SK-N-SH (cell line): ENCODE results near the gene CPHXL2. TPM values are rescaled to one million over a fixed set of nuclear protein-coding genes. Genes with fewer than 3 reads are reported as not detected.

ENCODE experiments used
- CTCF ChIA-PET: fragments of 300-600, 350-600 bp; formaldehyde crosslinking; extraction: SDS; loops from one replicate; lab custom pipeline; 2021; lab: Yijun Ruan, JAX
- POLR2A ChIA-PET: fragments of 350-600 bp; sonication (Branson Sonifier 250); formaldehyde crosslinking; extraction: SDS; loops from one replicate; lab custom pipeline; 2020; ENCODE audit warnings: antibody characterized with exemption, inconsistent platforms; lab: Yijun Ruan, JAX
- DNase-seq: peaks from one replicate; pipeline ENCODE4 v3.0.0; 2012
- H2AFZ ChIP-seq: fragments of 200-600 bp; sonication (generic); 2 replicates; pipeline ENCODE4 v1.8.1; 2016; ENCODE audit warnings: antibody characterized with exemption, mild to moderate bottlenecking, low read depth
- H3F3A ChIP-seq: fragments of 200-600 bp; sonication (generic); replicated peaks from 2 replicates; pipeline ENCODE3; 2016; ENCODE audit warnings: antibody characterized with exemption, mild to moderate bottlenecking; ENCODE audit not compliant: insufficient read depth
- H3K27ac ChIP-seq, 2 experiments: fragments of 200-500 bp in 1 of 2; fragments of 200-600 bp in 1 of 2; sonication (Bioruptor generic) in 1 of 2; sonication (generic), shearing (Covaris generic) in 1 of 2; 2 replicates each; pipeline versions ENCODE4 v1.5.1 to v1.6.1; 2014 to 2016; ENCODE audit warnings: low read depth in 2 of 2, inconsistent platforms in 1 of 2, low read length in 1 of 2, mild to moderate bottlenecking in 1 of 2, mixed read lengths in 1 of 2
- H3K27me3 ChIP-seq: fragments of 200-600 bp; sonication (generic), shearing (Covaris generic); 2 replicates; pipeline ENCODE4 v1.6.1; 2016; ENCODE audit warnings: mixed run types; ENCODE audit not compliant: insufficient read depth
- H3K36me3 ChIP-seq, 2 experiments: fragments of 200-500 bp in 1 of 2; fragments of 200-600 bp in 1 of 2; sonication (Bioruptor generic) in 1 of 2; sonication (generic) in 1 of 2; replicated peaks in 1 of 2; 2 replicates each; pipeline versions ENCODE3 to v1.5.1; 2014 to 2016; ENCODE audit warnings: low read length in 1 of 2, mild to moderate bottlenecking in 1 of 2; ENCODE audit not compliant: insufficient read depth in 2 of 2, control insufficient read depth in 1 of 2
- H3K4me1 ChIP-seq, 2 experiments: fragments of 200-500 bp in 1 of 2; fragments of 200-600 bp in 1 of 2; sonication (Bioruptor generic) in 1 of 2; sonication (generic), shearing (Covaris generic) in 1 of 2; 2 replicates each; pipeline versions ENCODE4 v1.5.1 to v1.6.1; 2014 to 2016; ENCODE audit warnings: low read depth in 1 of 2, low read length in 1 of 2, mixed run types in 1 of 2; ENCODE audit not compliant: insufficient read depth in 2 of 2, control insufficient read depth in 1 of 2
- H3K4me2 ChIP-seq: fragments of 200-600 bp; sonication (generic), shearing (Covaris generic); 2 replicates; pipeline ENCODE4 v1.6.1; 2017; ENCODE audit warnings: mixed run types
- H3K4me3 ChIP-seq, 2 experiments: fragments of 200-500 bp in 1 of 2; fragments of 200-600 bp in 1 of 2; sonication (Bioruptor generic) in 1 of 2; sonication (generic), shearing (Covaris generic) in 1 of 2; 2 replicates each; pipeline versions ENCODE4 v1.5.1 to v1.8.1; 2014 to 2016; ENCODE audit warnings: low read depth in 2 of 2, inconsistent platforms in 1 of 2, low read length in 1 of 2, mild to moderate bottlenecking in 1 of 2, mixed read lengths in 1 of 2, moderate library complexity in 1 of 2
- H3K79me2 ChIP-seq: fragments of 200-600 bp; sonication (generic); 2 replicates; pipeline ENCODE4 v1.8.1; 2017; ENCODE audit warnings: mild to moderate bottlenecking; ENCODE audit not compliant: insufficient read depth
- H3K9ac ChIP-seq: fragments of 200-600 bp; sonication (generic); 2 replicates; pipeline ENCODE4 v1.6.1; 2017; ENCODE audit warnings: mixed run types
- H3K9me2 ChIP-seq: fragments of 200-600 bp; sonication (generic); 2 replicates; pipeline ENCODE4 v1.6.1; 2017; ENCODE audit warnings: mixed run types
- H3K9me3 ChIP-seq: fragments of 200-600 bp; sonication (generic); 2 replicates; pipeline ENCODE4 v1.6.1; 2017; ENCODE audit warnings: mixed run types, mild to moderate bottlenecking, moderate library complexity
- H4K20me1 ChIP-seq: fragments of 200-600 bp; sonication (generic); 2 replicates; pipeline ENCODE4 v1.6.1; 2017; ENCODE audit warnings: mild to moderate bottlenecking, mixed run types; ENCODE audit not compliant: insufficient read depth
- CHD2 ChIP-seq: fragments of 150-350 bp; IDR thresholded peaks from 2 replicates; pipeline ENCODE4 v1.6.1; 2018; ENCODE audit warnings: low read length; ENCODE audit not compliant: partially characterized antibody
- EZH2phosphoT487 ChIP-seq: fragments of 200-600 bp; sonication (generic); IDR thresholded peaks from 2 replicates; pipeline ENCODE4 v1.6.1; 2017; ENCODE audit warnings: low read depth, mixed run types, mild to moderate bottlenecking, antibody characterized with exemption, moderate library complexity, borderline replicate concordance
- FOXJ3 ChIP-seq: sonication (generic); formaldehyde crosslinking; IDR thresholded peaks from 2 replicates; pipeline ENCODE4 v1.5.1; 2020; ENCODE audit warnings: mild to moderate bottlenecking, missing genetic modification reagents
- FOXM1 ChIP-seq: IDR thresholded peaks from 2 replicates; pipeline ENCODE4 v1.4.0; 2012; ENCODE audit warnings: low read depth, mild to moderate bottlenecking
- GABPA ChIP-seq: IDR thresholded peaks from 2 replicates; pipeline ENCODE4 v1.4.0; 2012; ENCODE audit warnings: low read depth, mild to moderate bottlenecking
- IRF3 ChIP-seq: fragments of 150-350 bp; IDR thresholded peaks from 2 replicates; pipeline ENCODE4 v1.6.1; 2016; ENCODE audit warnings: mild to moderate bottlenecking, low read depth, low read length
- JUND ChIP-seq: IDR thresholded peaks from 2 replicates; pipeline ENCODE4 v1.4.0; 2012
- MEF2A ChIP-seq: IDR thresholded peaks from 2 replicates; pipeline ENCODE4 v1.4.0; 2012; ENCODE audit warnings: low read depth, borderline replicate concordance
- NFIC ChIP-seq: IDR thresholded peaks from 2 replicates; pipeline ENCODE4 v1.4.0; 2012; ENCODE audit warnings: borderline replicate concordance
- POLR2AphosphoS5 ChIP-seq: IDR thresholded peaks from 2 replicates; pipeline ENCODE4 v1.6.1; 2012; ENCODE audit warnings: low read depth, low read length
- RAD21 ChIP-seq: IDR thresholded peaks from 2 replicates; pipeline ENCODE4 v1.6.1; 2012; ENCODE audit warnings: mild to moderate bottlenecking, low read length
- RXRA ChIP-seq: IDR thresholded peaks from 2 replicates; pipeline ENCODE4 v1.4.0; 2012; ENCODE audit warnings: low read depth, mild to moderate bottlenecking, borderline replicate concordance
- SIN3A ChIP-seq: IDR thresholded peaks from 2 replicates; pipeline ENCODE4 v1.6.1; 2012; ENCODE audit warnings: low read depth, mild to moderate bottlenecking, low read length, moderate library complexity, borderline replicate concordance
- SMC3 ChIP-seq: IDR thresholded peaks from 2 replicates; pipeline ENCODE4 v1.6.1; 2012; ENCODE audit warnings: low read depth, low read length, improper control_type of control experiment
- TCF12 ChIP-seq: IDR thresholded peaks from 2 replicates; pipeline ENCODE4 v1.4.0; 2012
- YY1 ChIP-seq: IDR thresholded peaks from 2 replicates; pipeline ENCODE4 v1.4.0; 2012; ENCODE audit warnings: low read depth, mild to moderate bottlenecking
- WGBS: methylation state at CpG from one replicate; pipeline ENCODE4 v1.1.6; 2017; ENCODE audit warnings: low lambda C conversion rate; 5-methylcytosine and 5-hydroxymethylcytosine counted together
- polyA plus RNA-seq, 3 experiments: library from polyadenylated mRNA; depleted of rRNA; stranded (reverse); fragments of >200 nt; gene quantifications; 2 replicates each; pipeline ENCODE4 v1.2.3, GENCODE V29; 2012
- TF ChIP-seq, protein P1 (sequence below): IDR thresholded peaks from 2 replicates; pipeline ENCODE4 v1.4.0; 2012; ENCODE audit warnings: low read depth
- TF ChIP-seq, protein P2 (sequence below): fragments of 150-350 bp; IDR thresholded peaks from 2 replicates; pipeline ENCODE4 v1.6.1; 2017; ENCODE audit warnings: antibody characterized with exemption, low read length, low read depth, borderline replicate concordance

The CPHXL2 gene
- polyA plus RNA-seq, 1 of the 3 experiments (the other 2 are of a cell fraction): not detected

DNA sequence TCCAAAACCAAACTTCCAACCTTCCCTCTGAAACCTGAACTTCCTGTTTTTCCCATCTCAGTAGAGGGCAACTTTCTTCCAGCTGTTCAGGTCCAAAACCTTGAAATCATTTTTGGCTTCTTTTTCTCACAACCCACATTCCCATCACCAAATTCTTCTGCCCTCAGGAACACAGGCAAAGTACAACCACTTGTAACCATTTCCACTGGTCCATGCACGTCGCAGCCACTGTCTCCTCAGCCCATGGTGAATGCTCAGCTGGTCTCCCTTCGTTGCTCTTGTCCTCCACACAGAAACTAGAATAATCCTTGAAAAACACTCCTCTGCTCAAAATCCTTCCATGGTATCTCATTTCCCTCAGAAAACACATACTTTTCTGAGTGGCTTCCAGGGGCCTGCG is 50.0 kb downstream of the CPHXL2 start:
- H3K9me2 ChIP-seq: no peaks in the 10 kb centered on the region
- no peak overlapping the region for H2AFZ ChIP-seq
- H3K27me3 ChIP-seq: no peaks in the 10 kb centered on the region
- peaks cover 11% of the 10 kb centered on the region for H3K79me2 ChIP-seq
- peaks cover 16% of the 10 kb centered on the region for H3F3A ChIP-seq
- POLR2A ChIA-PET: no interaction called here
- TF ChIP-seq POLR2AphosphoS5 (no peak), FOXM1 (no peak)
- TF ChIP-seq, all 33 proteins: peak for 0
- H3K9me3 ChIP-seq: no peaks in the 10 kb centered on the region
- H3K9ac ChIP-seq: no peak overlapping the region
- no peak overlapping the region for H3K4me2 ChIP-seq
- H3K36me3 ChIP-seq: peaks cover 29 to 57% of the 10 kb centered on the region in 2 experiments
- no peaks in the 10 kb centered on the region for H4K20me1 ChIP-seq
- CTCF ChIA-PET: no interaction called here
- no peak overlapping the region for H3K4me3 ChIP-seq
- WGBS: 99% methylated on average over 4 of the region's 4 CpGs
- H3K27ac ChIP-seq: no peak overlapping the region
- H3K4me1 ChIP-seq: peaks cover 0 to 3% of the 10 kb centered on the region in 2 experiments; a peak in 1 of 4 replicates
- no peak for DNase-seq

DNA sequence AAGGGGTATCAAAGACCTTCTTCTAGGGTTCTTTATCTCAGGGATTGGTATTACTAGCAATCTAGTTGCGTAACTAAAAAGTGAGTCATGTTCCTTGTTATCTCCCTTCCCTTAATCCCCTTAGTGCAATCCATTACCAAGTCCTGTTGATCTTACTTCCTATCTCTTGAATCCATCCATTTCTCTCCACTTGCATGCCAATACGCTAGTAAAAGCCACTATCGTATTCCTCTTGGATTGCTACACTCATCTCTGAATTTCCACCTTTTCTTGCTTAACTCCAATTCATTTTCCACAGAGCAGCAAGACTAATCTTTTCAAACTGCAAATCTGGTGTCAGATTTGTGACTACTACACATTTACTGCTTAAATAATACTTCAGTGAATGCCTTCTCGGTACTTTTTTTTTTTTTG is 51.9 kb downstream of the CPHXL2 start:
- H3K4me3 ChIP-seq: no peak overlapping the region
- POLR2A ChIA-PET: no interaction called here
- no peak overlapping the region for H2AFZ ChIP-seq
- peaks cover 16% of the 10 kb centered on the region for H3F3A ChIP-seq
- no peak overlapping the region for H3K4me2 ChIP-seq
- H3K9ac ChIP-seq: no peak overlapping the region
- H3K27me3 ChIP-seq: no peaks in the 10 kb centered on the region
- H3K9me3 ChIP-seq: no peaks in the 10 kb centered on the region
- TF ChIP-seq MEF2A: no peak
- no peak for TF ChIP-seq SMC3
- no peak for TF ChIP-seq TCF12
- TF ChIP-seq JUND: no peak
- TF ChIP-seq, protein P1, sequence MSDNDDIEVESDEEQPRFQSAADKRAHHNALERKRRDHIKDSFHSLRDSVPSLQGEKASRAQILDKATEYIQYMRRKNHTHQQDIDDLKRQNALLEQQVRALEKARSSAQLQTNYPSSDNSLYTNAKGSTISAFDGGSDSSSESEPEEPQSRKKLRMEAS: no peak
- no peak for TF ChIP-seq POLR2AphosphoS5
- H3K79me2 ChIP-seq: peaks cover 21% of the 10 kb centered on the region
- peaks cover 24 to 49% of the 10 kb centered on the region in 2 experiments for H3K36me3 ChIP-seq
- H4K20me1 ChIP-seq: no peaks in the 10 kb centered on the region
- 72% methylated on average over 4 of the region's 4 CpGs for WGBS
- DNase-seq: no peak
- H3K4me1 ChIP-seq: peaks cover 6 to 14% of the 10 kb centered on the region in 2 experiments; a peak in 3 of 4 replicates
- H3K9me2 ChIP-seq: no peaks in the 10 kb centered on the region
- CTCF ChIA-PET: no interaction called here
- peak overlapping the region in 1 of 2 experiments; percentile 20; a peak in 2 of 4 replicates for H3K27ac ChIP-seq

DNA sequence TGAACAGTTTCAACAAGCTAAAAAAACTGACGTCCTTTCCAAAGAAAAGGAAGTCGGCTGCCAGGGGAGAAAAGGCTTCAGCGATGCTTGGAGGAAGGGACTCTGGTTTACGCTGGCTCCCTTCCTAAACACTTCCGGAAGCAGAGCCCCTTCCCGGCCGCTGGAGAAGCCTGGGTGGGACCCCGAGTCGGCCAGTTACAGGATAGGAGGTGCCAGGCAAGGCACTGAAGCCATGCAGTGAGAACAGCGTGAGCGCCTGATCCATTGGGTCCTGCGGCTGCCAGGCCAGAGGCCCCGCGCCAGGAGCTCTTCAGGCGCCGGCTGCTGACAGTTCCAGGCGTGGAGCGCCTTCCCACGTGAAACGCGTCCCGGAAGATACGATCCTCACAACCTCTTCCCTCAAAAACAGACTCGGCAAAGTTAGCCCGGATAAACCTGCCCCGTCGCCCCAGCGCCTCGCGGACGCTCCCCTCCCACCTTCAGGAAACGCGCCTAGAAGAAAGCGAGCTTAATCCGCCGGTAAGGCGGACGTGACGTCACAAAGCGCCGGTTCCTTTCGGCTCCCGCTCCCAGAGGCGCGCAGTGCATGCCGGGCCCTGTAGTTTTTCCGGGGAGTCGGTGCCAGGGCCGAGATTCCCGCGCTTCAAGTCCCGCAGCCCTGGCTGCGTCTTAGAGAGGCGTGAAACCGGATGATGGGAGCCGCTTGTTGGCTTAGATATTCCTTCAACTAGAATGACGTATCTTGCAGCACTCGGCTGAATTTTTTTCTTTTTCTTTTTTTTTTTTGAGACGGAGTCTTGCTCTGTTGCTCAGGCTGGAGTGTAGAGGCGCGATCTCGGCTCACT is 53.8 kb downstream of the CPHXL2 start, which contains the start of gene ADAT1:
Gene ADAT1 (minus strand): TSS at position 521 of the 845 bp plus-strand sequence. CDS start 2,482 bp downstream, outside the sequence.
- H3K4me3 ChIP-seq: peak within 1 kb of the TSS; percentile 85
- WGBS: 1% methylated on average over 48 of the region's 62 CpGs
- H3F3A ChIP-seq: peaks cover 16% of the 10 kb centered on the region
- H3K27me3 ChIP-seq: no peaks in the 10 kb centered on the region
- peak within 1 kb of the TSS; percentile 84 to 89 for H3K27ac ChIP-seq
- H3K36me3 ChIP-seq: peaks cover 27 to 45% of the 10 kb centered on the region in 2 experiments
- peaks cover 21% of the 10 kb centered on the region for H3K79me2 ChIP-seq
- peak within 1 kb of the TSS; percentile 91 for H3K4me2 ChIP-seq
- H3K9me2 ChIP-seq: no peaks in the 10 kb centered on the region
- peak within 1 kb of the TSS; percentile 82 for H3K9ac ChIP-seq
- POLR2A ChIA-PET: interaction anchor here (0.5 to 1.3 kb wide), 10 partner anchors 9 to 1200 kb away, joined by 3 to 8 read pairs (median 3); partner anchors contain the start of genes KARS1, TERF2IP and TMEM231
- no peaks in the 10 kb centered on the region for H3K9me3 ChIP-seq
- peak; percentile 90 for DNase-seq
- CTCF ChIA-PET: interaction anchor here (0.8 to 5.1 kb wide), 11 partner anchors 13 to 180 kb away, joined by 3 to 37 read pairs (median 3); no protein-coding TSS in a partner anchor
- peak within 1 kb of the TSS; percentile 98 for H2AFZ ChIP-seq
- no peaks in the 10 kb centered on the region for H4K20me1 ChIP-seq
- H3K4me1 ChIP-seq: peaks cover 6 to 14% of the 10 kb centered on the region in 2 experiments; a peak in 3 of 4 replicates
- TF ChIP-seq CHD2: peak; percentile 99
- no peak for TF ChIP-seq NFIC
- TF ChIP-seq JUND: no peak
- TF ChIP-seq YY1: peak; percentile 55; the same call in 1 of the 2 replicates
- no peak for TF ChIP-seq SMC3
- TF ChIP-seq RXRA: no peak
- no peak for TF ChIP-seq EZH2phosphoT487
- peak; percentile 90 for TF ChIP-seq GABPA
- TF ChIP-seq SIN3A: peak; percentile 89
- TF ChIP-seq TCF12: no peak
- TF ChIP-seq, protein P2, sequence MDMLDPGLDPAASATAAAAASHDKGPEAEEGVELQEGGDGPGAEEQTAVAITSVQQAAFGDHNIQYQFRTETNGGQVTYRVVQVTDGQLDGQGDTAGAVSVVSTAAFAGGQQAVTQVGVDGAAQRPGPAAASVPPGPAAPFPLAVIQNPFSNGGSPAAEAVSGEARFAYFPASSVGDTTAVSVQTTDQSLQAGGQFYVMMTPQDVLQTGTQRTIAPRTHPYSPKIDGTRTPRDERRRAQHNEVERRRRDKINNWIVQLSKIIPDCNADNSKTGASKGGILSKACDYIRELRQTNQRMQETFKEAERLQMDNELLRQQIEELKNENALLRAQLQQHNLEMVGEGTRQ: no peak
- TF ChIP-seq, protein P1: peak; percentile 87
- no peak for TF ChIP-seq IRF3
- TF ChIP-seq FOXJ3 (CRISPR knock-in tag): no peak
- TF ChIP-seq RAD21: no peak
